GM19372 (cell line): ENCODE measurements around the gene SRXN1.

Source experiments
- ATAC-seq: cut with Tn5 transposase; IDR thresholded peaks from one replicate; pipeline ENCODE4 v1.9.1; 2021; ENCODE audit warnings: mild to moderate bottlenecking, low read depth, moderate library complexity; ENCODE audit not compliant: unreplicated experiment

The SRXN1 gene

DNA sequence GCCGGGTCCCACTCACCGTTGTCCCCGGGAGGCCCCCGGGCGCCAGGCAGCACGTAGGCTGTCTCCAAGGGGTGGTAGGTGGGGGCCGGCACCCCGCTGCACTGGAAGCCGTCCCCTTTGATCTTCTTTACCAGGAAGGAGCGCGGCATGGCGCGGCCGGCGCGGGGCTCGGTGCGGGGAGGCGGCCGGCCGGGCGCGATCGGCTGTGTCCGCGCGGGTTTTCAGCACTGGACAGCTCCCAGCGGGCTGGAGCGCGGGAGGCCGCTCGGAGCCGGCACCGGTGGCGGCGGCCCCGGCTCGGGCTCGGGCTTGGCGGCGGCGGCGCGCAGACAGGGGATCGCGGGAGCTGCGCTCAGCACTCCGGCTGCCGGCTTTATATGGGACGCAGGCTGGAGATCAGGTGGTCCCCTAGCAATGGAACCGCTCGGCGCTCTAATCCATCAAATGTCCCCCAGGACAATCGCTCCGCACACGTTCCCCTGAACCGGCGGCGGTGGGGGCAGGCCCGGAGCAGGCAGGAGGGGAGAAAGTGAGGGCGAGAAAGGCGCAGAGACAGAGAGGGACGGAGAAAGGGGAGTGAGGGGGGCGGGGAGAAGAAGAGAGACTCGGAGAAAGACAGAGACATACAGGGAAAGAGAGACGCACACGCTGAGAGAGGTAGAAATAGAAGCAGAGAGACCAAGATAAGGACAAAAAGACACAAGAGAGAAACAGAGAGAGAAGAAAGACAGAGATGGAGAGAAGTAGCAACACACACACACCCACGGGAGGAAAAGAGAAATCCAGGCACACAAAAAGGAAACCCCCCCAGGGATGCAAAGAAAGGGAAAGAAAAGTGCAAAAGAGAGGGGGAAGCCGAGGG, 22.7 kb upstream of the SRXN1 start, which contains the start of gene SCRT2:
SCRT2 (minus strand) TSS at position 350 of the 862 bp plus-strand sequence; CDS start at position 149, 201 bp downstream.
- ATAC-seq: no peak

DNA sequence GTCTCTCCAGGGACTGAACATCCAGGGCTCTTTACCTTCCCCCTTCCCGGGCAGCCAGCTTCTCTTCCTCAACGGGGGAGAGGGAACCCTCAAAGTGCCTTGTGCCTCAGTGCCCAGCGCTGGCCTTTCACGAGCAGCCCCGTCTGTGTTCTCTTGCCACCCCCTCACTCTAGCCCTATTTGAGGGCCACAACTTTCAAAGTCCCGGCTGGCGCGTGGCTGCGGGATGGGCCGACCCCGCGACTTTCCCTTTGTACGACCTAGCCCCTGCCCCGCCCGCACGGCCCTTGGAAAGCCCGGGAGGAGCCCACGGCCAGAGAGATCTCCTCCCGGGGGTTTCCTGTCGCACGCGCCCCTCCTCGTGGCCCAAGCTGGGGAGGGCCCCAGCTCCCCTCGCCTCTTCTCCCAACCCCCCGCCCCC, 22.0 kb upstream of the SRXN1 start:
- ATAC-seq: no peak

DNA sequence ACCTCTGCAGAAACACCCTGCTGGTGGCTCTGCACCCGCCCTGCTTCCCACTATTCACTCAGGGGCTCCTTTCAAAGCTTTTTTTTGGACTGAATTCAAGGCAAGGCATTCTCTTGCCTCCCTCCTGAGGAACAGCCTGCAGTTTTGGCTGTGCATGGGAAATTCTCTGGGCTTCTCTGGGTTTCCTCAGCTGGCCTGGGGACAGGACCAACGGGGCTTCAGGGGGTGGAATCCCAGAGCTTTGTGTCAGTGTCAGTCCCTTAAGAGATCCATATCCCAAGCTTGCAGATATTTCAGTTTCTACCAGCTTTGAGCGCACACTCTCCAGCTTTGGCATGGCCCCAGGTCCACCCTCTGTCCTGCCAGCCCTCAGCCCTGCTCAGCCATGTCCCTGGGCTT, 20.6 kb upstream of the SRXN1 start:
- ATAC-seq: no peak

DNA sequence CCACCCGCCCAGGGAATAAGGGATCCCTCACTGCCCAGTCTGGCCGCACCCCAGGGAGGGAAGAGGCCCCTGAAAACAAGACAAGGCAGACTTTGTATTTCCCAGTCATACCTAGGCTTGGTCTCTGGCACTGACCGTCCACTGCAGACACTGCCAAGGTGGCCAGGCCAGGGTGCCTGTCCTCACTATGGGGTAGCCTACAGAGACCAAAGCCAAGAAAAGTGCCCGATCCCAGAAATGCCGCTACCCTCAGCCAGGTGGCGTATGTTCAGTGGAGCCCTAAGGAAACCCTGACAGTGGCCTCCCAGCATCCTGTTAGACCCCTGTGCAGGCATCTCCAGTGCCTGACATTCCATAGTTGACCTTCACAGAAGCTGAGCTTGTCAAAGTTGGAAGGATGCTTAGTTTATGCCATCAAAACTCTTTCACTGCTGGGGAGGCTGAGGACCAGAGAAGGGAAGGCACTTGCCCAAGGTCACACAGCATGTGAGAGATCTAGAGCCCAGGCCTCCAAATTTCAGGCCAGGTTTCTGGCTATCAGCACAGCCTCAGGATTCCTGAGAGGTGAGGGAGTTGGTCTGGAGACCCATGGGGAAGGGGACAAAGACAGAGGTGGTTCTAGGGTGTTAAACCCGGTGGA, 20.1 kb upstream of the SRXN1 start:
- no peak for ATAC-seq

DNA sequence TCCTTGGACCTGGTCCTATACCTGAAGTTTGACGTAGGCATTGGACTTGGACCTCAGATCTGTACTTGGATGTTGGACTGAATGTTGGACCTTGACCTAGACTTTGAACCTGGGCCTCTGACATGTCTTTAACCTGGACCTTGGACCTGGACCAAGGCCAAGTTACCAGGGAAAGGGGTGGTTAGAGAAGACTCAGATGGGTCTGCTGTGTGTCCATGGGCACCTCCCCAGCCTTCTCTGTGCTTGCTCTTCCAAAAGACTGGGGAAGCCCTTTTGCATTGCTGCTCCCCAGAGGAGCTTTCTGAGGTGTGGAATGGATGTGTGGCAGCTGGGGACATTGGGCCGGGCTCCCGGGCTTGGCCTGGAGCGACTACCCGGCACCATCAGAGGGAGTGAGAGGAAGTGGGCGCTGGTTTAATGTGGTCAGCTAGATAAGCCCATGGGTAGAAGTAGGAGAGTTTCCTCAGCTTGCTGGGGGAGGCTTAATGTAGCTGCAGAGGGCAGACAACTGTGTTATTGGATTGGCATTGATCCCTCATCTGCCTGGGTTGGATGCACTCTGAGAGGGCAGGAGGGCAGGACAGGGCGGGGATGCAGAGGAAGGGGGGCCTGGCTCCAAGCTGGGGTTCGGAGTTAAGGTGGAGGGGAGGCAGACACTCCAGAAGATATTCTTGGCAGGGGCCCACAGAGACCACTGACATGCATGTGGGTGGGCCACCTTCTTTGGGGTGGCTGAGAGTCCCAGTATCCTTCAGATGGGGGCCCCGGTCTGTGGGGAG, 18.4 kb upstream of the SRXN1 start:
- no peak for ATAC-seq

DNA sequence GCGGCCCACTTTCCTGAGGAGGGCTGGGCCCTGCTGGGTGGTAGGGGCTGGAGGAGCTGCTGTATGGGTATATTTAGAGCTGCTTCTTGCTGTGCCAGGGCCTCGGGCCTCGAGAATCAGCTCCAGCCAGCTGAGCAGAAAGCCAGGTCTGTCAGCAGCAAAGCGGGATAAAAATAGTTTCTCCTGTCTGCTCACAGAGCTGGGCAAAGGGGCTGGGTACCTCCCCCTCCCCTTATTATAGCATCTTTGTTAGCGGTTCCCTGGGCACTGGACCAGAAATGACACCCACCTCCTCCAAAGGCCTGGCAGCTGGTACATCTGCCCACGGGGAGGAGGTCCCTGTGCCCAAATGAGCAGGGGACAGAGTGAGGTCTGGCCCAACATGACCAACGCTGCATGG, 16.6 kb upstream of the SRXN1 start:
- no peak for ATAC-seq

DNA sequence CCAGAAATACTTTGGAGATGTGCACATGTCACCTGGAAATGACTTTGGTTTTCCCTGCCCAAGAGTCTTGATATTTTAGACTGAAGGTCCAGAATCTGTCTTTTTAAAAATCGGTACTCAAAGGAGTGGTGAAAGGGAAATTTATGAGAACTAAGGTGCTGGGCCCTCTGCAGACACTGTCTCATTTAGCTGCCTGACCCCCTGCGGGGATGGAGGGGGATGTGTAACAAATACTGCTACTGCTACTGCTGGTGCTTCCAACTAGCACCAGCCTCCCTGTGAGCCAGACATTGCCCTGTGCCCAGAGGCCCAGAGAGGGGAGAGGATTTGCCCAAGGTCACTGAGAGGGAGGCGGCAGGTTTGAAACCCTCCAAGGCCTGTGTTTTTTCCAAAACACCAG, 15.6 kb upstream of the SRXN1 start:
- no peak for ATAC-seq

DNA sequence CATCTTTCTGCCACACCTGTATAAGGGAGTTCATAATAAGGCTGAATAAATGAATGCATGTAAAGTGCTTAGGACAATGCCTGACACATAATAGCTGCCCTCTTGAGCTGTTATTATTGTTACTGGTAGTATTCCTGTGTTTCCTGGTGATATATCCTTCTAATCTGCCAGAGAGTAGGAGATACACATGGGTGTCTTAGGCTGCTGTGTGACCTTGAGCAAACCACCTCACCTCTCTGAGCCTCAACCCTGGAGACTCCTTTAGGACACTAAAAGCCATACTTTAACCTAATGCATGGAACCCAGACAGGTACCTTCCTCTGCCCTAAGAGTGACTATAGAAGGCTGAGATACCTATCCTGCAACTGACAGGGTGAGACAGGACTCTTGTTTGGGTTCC, 15.1 kb upstream of the SRXN1 start:
- ATAC-seq: no peak

DNA sequence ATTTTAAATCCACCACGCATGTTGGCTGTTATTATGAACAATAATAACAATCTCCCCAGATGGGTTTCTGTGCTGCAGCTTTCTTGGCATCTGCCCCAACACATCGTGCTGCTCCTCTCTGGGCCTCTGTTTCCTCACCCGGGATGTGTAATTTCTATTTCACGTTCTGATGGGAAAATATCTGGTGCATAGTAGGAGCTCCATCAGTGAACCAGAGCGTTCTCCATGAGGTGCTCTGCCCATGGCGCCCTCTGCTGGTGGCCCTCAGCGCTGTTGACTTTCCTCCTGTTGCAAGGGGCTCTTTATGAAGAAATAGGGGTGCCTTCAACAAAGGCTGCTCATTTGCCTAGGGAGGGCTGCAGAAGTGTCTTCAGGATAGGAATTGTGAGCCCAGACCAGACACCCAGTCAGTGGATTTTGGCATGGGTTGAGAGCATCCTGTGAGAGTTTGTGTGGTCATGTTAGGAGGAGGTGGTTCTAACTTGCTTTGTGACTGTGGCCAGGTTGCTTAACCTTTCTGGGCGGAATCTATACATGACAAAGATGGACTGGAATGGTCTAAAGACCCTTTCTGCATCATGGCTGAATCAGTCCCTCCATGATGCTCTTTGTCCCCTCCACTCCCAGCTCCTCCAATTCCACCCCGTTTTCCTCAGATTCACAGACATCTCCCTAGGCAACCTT, 14.5 kb upstream of the SRXN1 start:
- ATAC-seq: no peak

DNA sequence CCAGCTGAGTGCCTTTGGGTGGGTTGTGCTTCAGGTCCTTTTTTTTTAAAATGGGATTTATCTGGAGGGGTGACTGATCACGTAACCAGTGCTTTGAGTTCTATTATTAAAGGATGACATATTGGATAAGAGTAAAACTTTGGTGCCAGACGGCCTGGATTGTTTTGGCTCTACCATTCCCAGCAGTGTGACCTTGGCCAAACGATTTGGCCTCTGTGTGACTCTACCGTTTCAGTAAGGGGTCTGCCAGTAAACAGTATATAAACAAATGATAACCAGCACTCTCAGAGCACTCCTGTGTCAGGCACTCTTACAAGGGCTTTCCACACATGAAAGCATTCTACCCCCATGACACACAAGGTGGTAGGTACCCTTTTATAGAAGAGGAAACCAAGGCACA, 13.9 kb upstream of the SRXN1 start:
- no peak for ATAC-seq

DNA sequence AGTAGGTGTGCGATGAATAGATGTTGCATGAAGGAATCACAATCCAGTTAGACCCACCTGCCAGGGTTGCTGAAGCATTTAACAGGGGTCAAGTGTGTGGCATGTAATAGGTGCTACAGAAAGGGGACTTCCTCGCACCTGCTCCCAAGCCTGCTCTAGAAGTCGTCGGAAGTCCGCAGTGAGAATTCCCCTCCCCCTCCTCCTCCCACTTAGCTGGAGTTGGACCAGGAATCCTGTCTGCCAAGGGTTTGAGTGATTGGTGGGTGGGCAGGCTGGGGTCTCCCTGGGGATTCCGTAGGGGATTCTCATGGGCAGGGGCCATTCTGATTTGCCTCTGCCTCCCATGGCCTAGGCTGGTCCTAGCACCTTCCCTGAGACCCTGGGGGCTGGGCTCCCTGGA, 12.3 kb upstream of the SRXN1 start:
- ATAC-seq: no peak

DNA sequence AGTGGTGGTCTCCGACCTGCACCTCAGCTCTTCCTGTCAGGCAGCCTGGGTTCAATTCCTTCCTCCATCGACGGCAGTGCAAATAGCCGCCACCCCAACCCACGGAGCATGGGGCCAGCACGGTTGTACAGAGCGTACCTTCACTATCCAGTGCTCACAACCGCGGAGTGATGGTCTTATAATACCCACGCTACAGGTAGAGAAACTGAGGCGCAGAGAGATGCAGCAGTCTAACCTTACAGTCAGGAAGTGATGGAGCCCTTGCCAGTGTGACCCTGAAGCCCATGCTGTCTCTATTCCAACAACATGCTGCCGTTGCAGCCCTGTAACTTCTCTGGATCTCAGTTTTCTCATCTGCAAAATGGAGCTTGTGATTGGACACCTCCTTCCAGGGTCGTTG, 11.6 kb upstream of the SRXN1 start:
- no peak for ATAC-seq

DNA sequence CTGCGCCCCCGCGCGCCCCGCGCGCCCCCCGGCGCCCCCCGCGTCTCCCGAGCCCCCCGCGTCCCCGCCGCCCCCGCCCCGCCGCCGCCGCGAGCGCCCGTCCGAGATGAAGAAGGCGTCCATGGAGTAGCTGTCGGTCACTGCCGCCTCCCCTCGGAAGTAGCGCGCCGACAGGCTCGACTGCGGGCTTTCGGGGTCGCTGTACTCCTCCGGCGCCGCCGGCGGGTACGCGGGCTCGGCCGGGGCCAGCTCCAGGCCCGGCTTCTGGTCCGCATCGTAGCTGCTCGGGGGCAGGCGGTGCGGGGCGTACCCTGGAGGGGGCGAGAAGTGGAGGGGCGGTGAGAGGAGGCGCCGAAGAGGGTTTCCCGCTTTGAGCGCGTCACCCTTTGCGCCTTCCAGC, 11.2 kb upstream of the SRXN1 start:
- no peak for ATAC-seq

DNA sequence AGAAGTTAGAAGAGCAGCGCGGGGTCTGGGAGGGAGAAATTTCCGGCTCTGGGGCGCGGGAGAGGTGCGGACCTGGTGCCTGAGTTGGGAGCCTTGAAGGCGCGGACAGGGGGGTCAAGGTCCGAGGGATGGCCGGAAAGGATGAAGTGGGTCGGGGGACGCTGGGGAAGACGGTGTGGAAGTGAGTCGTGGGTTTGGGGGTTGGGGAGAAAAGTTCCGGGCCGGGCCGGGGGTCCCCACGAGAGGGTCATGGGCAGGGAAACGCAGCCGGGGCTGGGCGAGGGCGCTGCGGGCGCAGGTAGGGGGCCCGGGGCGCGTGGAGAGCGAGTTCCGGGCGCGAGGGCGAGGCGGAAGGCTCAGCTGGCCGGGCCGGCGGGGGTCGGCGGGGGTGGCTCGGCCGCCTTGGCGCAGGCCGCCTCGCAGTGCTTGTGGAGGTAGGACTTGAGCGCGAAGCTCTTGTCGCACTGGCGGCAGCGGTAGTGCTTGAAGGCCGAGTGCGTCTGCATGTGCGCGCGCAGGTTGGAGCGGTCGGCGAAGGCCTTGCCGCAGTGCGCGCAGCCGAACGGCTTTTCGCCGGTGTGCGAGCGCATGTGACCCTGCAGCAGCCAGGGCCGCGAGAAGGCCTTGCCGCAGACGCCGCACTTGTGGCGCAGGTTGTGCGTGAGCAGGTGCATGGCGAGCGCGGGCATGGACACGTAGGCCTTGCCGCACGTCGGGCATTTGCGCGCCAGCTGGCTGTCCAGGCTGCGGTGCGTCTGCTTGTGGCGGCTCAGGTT, 10.5 kb upstream of the SRXN1 start:
- ATAC-seq: no peak

DNA sequence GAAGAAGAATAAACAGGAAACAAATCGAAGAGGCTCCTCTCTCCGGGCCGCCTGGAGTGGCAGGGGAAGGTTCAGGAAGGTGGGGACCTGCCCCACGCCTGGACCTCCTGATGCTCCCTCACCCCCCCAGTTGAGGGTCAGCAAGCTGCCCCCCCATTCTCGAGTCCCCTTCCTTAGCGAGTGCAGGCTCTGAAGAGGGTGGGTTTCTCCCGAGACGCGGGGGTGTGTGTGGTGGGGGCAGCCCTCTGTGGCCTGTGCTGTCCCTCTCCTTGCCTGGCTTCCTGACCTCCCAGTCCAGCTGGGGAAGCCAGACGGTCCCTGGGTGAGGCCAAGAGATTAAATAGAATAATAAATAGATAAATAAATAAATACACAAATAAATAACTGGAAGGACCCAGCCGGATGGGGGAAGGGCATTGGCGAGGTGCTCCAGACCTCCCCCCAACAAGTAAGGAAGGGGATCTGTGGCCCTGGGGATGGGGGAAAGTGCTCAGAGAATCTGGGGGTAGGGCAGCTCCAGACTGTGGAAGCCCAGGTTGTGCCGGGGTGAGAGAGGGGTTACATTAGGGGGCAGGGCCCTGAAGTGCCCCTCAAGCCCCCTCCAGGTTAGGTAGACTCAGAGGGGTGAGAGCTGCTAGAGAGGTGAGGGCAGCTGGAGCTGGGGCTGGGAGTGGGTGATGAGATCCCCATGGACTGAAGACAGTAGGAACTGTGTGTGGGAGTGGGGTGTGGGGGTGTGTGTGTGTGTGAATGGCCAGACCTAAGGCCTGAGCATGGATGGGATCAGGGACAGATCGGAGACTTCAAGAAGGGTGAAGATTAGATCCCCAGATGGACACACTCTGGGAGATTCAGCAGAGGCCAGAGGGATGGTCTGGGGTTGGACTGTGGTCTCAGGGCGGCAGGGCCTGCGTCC, 9.5 kb upstream of the SRXN1 start:
- ATAC-seq: no peak

DNA sequence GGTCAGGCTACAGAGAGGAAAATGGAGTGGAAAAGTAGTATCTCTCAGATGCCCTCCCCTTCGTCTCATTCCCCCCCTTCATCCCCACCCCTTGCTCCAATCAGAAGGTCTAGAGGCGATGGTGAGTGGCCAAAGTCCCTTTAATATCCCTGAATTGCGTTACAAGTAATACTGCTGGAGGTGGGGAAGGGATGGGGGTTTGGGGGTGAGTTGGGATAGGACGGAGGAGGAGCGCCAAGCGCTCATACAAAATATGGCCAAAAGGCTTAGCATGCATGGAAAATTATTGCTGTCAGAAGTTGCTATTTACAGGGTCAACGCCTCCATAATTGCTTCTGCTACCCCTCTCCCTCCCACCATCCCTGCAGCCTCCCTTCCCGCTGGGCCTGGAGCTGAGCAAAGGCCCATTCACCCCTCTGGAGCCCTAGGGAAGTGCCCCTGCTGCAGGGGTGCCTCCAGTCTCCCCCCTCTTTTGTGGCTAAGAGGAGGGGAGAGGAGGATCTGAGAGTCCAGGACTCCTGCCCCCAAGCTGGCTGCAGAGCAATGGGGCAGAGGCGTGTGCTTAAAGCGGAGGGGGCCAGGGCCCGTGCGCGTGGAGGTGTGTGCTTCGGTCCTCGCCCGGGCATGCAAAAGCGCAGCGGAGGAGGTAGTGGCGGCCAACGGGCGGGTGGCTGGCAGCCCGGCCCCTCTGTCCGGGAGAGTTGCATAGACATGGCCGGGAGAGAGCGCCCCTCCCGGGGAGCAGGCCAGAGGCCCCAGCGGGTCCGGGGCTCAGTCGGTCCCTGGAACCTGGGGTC, 8.7 kb upstream of the SRXN1 start:
- no peak for ATAC-seq

DNA sequence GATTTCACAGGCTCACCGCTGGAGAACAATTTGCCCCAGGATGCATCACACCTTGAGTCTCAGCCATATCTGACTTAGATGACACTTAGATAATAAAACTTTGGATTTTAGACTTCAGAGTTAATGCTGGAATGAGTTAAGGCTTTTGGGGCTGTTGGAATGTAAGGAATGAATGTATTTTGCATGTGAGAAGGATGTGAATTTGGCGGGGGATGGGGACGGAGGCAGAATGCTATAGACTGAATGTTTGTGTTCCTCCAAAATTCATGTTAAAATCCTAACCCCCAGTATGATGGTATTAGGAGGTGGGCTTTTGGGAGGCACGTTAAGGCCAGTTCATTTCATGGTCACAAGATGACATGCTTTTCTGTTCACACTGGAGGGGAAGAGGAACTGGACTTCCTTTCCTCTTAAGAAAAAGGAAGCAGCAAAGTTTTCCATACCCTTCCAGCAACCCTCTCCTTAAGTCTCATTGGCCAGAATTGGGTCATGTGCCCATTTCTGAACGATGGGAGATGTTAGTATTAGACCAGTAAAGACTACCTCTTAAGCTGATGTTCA, 5.8 kb upstream of the SRXN1 start:
- ATAC-seq: no peak

DNA sequence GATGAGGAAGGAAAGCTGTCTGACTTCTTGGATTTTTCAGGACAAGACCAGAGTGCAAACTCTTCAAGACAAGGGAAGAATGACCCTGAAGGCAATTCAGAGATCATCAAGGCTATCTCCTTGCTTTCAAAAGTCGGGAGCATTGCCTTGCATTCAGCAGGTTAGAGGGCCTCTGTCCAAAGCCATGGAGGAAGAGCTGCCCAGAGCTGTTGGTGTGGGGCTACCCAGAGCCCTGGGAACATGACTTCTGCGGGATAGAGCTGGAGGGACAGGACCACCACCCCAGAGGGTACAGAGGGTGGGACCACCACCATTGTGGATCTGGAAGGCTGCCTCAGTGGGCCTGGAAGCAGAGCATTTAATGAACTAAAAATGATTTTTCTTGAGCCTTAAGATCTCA, 5.2 kb upstream of the SRXN1 start:
- no peak for ATAC-seq
